ENCODE data around the gene FSIP1. TPM values are rescaled to one million over a fixed set of nuclear protein-coding genes. Genes with fewer than 3 reads are reported as not detected.

The FSIP1 gene
- total RNA-seq, 1 donor from 2014 or later = 2.9 TPM

- no peaks in the 10 kb centered on the region for H3K9me3 Mint-ChIP-seq
- TF ChIP-seq CTCF (conservative IDR thresholded peaks at IDR 0.05) = no peak
- no peaks in the 10 kb centered on the region for H3K36me3 Mint-ChIP-seq
- H3K27me3 Mint-ChIP-seq = no peaks in the 10 kb centered on the region
- peaks cover 31% of the 10 kb centered on the region for H3K4me1 Mint-ChIP-seq (ENCODE audit: unreplicated experiment)
- no peak for DNase-seq (ENCODE audit: extremely low spot score, unreplicated experiment)
- peak overlapping the region; percentile 3 for H3K27ac Mint-ChIP-seq
- H3K4me3 Mint-ChIP-seq = no peak overlapping the region
These were observed 61.7 kb downstream of the FSIP1 start for GRCh38 chr15:39720621-39721611.

DNA sequence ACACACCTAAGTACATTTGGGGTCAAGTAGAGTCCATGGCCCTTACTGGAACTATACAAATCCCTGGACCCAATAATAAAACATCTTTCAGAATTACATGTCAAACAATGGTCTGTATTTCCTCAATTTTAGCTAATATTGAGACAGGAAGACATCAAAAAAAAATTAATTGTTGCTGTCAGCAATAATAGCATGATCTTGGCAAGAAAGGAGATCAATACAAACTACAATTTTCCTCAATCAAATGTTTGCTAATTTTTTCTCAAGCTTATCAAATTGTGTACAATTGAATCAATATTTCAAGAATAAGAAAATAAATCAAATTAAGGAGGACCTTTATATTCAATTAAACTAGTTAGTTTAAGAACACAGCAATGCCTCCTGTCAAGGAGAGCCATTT is 62.6 kb downstream of the FSIP1 start:
- no peaks in the 10 kb centered on the region for H3K36me3 Mint-ChIP-seq
- H3K4me3 Mint-ChIP-seq = no peak overlapping the region

DNA sequence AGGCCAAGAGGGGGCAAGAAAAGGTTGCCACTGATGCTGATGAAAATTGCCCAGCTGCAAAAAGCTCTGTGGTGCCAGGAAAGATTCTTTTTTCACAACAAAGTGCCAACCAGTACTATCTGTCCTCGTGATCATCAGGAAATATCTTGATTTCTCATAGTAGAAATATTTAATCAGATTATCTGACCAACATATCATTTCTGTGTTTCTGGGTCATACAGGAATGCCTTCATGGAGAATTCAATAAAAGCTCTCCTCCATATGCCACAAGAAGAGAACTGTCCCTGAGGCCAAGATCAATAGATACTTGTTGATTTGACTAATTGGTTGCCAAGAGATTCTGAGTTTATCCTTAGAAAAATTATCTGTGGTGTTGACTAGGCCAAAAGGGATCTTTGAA is 63.5 kb downstream of the FSIP1 start:
- H3K27me3 Mint-ChIP-seq = no peaks in the 10 kb centered on the region

More for the DNA sequence above, 62.6 kb downstream of the FSIP1 start:
- Mint-ChIP-seq H3K27ac (no peak overlapping the region), H3K9me3 (no peaks in the 10 kb centered on the region), H3K4me1 (ENCODE audit: unreplicated experiment) (peaks cover 31% of the 10 kb centered on the region), H3K27me3 (no peaks in the 10 kb centered on the region)
- TF ChIP-seq CTCF (conservative IDR thresholded peaks at IDR 0.05) = no peak
- DNase-seq (ENCODE audit: extremely low spot score, unreplicated experiment) = no peak

GRCh38 chr15:39717134-39717533 is 65.5 kb downstream of the FSIP1 start:
- no peak for TF ChIP-seq CTCF (conservative IDR thresholded peaks at IDR 0.05)
- H3K27me3 Mint-ChIP-seq = no peaks in the 10 kb centered on the region
- H3K4me3 Mint-ChIP-seq = no peak overlapping the region
- H3K9me3 Mint-ChIP-seq = no peaks in the 10 kb centered on the region
- no peak overlapping the region for H3K27ac Mint-ChIP-seq
- H3K36me3 Mint-ChIP-seq = no peaks in the 10 kb centered on the region
- H3K4me1 Mint-ChIP-seq (ENCODE audit: unreplicated experiment) = peaks cover 26% of the 10 kb centered on the region
- DNase-seq (ENCODE audit: extremely low spot score, unreplicated experiment) = no peak

More for the DNA sequence above, 63.5 kb downstream of the FSIP1 start:
- Mint-ChIP-seq H3K4me3 (no peak overlapping the region), H3K27ac (no peak overlapping the region), H3K9me3 (no peaks in the 10 kb centered on the region), H3K36me3 (no peaks in the 10 kb centered on the region), H3K4me1 (ENCODE audit: unreplicated experiment) (peaks cover 31% of the 10 kb centered on the region)
- DNase-seq (ENCODE audit: extremely low spot score, unreplicated experiment) = no peak
- no peak for TF ChIP-seq CTCF (conservative IDR thresholded peaks at IDR 0.05)

DNA sequence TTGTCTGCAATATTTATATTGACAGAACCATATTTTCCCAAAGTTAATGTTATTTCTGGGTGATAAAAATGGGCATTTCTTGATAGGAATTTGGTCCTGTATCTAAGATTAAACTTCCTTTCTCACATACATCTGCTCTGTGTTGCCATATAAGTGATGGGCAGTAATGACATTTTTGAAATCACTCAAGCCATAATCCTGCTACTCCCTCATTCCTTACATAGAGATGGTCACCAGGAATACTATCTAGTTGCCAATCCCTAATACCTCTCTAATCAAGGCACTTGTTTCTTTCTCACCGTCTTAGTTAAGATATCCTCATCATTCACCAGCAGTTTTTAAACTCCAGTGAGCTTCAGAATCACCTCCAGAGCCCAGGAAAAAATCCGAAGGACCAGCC is 68.4 kb downstream of the FSIP1 start:
- DNase-seq (ENCODE audit: extremely low spot score, unreplicated experiment) = no peak
- Mint-ChIP-seq H3K4me1 (ENCODE audit: unreplicated experiment) (peaks cover 1% of the 10 kb centered on the region), H3K4me3 (no peak overlapping the region), H3K36me3 (no peaks in the 10 kb centered on the region), H3K27me3 (no peaks in the 10 kb centered on the region), H3K27ac (no peak overlapping the region), H3K9me3 (no peaks in the 10 kb centered on the region)
- no peak for TF ChIP-seq CTCF (conservative IDR thresholded peaks at IDR 0.05)
